Subcutaneous abdominal adipose tissue (tissue), 5 donors: ENCODE data around the gene SOBP.

Source experiments
- H3K27ac ChIP-seq: one replicate; pipeline ENCODE4 v1.7.0; 2013; ENCODE audit warnings: low read depth, mild to moderate bottlenecking, inconsistent platforms, low read length, moderate library complexity
- H3K27me3 ChIP-seq, 5 donors: one replicate each; pipeline ENCODE4 v1.7.0; 2013; ENCODE audit warnings: low read length in 5 of 5, inconsistent platforms in 1 of 5; ENCODE audit not compliant: control insufficient read depth in 5 of 5, insufficient read depth in 4 of 5
- H3K36me3 ChIP-seq, 5 donors: one replicate each; pipeline ENCODE4 v1.7.0; 2013; ENCODE audit warnings: low read length in 5 of 5; ENCODE audit not compliant: control insufficient read depth in 5 of 5, insufficient read depth in 5 of 5
- H3K4me1 ChIP-seq, 5 donors: one replicate each; pipeline ENCODE4 v1.7.0; 2013; ENCODE audit warnings: low read length in 5 of 5, mild to moderate bottlenecking in 3 of 5, moderate library complexity in 1 of 5; ENCODE audit not compliant: control insufficient read depth in 5 of 5, insufficient read depth in 5 of 5
- H3K4me3 ChIP-seq, 5 donors: one replicate each; pipeline ENCODE4 v1.7.0; 2013; ENCODE audit warnings: low read length in 5 of 5, low read depth in 1 of 5
- H3K9ac ChIP-seq, 5 donors: one replicate each; pipeline ENCODE4 v1.7.0; 2013; ENCODE audit warnings: low read length in 5 of 5, mild to moderate bottlenecking in 4 of 5, moderate library complexity in 3 of 5
- H3K9me3 ChIP-seq, 5 donors: one replicate each; pipeline ENCODE4 v1.7.0; 2013; ENCODE audit warnings: low read length in 5 of 5; ENCODE audit not compliant: control insufficient read depth in 5 of 5
- donor health status: healthy.
- donor health status: healthy.
- donor health status: healthy.
- donor health status: healthy.
- donor health status: healthy.

Gene SOBP

GRCh38 chr6:107641500-107641941, 151.6 kb downstream of the SOBP start:
- peak overlapping the region; percentile 35 for H3K27ac ChIP-seq
- H3K9me3 ChIP-seq = no peaks in the 10 kb centered on the region
- H3K9ac ChIP-seq = peak overlapping the region in 1 of 5 donors; percentile 20
- H3K4me1 ChIP-seq = peaks cover 15 to 49% (median 43%) of the 10 kb centered on the region in 5 donors
- peak overlapping the region; percentile 27 to 56 (median 38) for H3K4me3 ChIP-seq
- H3K36me3 ChIP-seq = no peaks in the 10 kb centered on the region
- no peaks in the 10 kb centered on the region for H3K27me3 ChIP-seq

- Histone ChIP-seq H3K9me3 (no peaks in the 10 kb centered on the region), H3K9ac (no peak overlapping the region), H3K4me1 (peaks cover 15 to 57% (median 47%) of the 10 kb centered on the region in 5 donors), H3K27ac (peak overlapping the region; percentile 35), H3K27me3 (no peaks in the 10 kb centered on the region), H3K36me3 (no peaks in the 10 kb centered on the region), H3K4me3 (peak overlapping the region in 3 of 5 donors; percentile 33 to 56 (median 38))
Measured at GRCh38 chr6:107642095-107642860, 152.4 kb downstream of the SOBP start.

- Histone ChIP-seq H3K4me1 (peaks cover 15 to 57% (median 49%) of the 10 kb centered on the region in 5 donors), H3K27me3 (no peaks in the 10 kb centered on the region), H3K9me3 (no peaks in the 10 kb centered on the region), H3K36me3 (no peaks in the 10 kb centered on the region), H3K9ac (no peak overlapping the region), H3K4me3 (no peak overlapping the region), H3K27ac (peak overlapping the region; percentile 35)
Measured at GRCh38 chr6:107642861-107643328, 153.0 kb downstream of the SOBP start.

GRCh38 chr6:107644513-107644912, 154.6 kb downstream of the SOBP start:
- H3K4me1 ChIP-seq = peaks cover 15 to 57% (median 49%) of the 10 kb centered on the region in 5 donors
- H3K9ac ChIP-seq = no peak overlapping the region
- H3K27ac ChIP-seq = peak overlapping the region; percentile 51

GRCh38 chr6:107645740-107646139, 155.8 kb downstream of the SOBP start:
- no peaks in the 10 kb centered on the region for H3K27me3 ChIP-seq
- H3K9ac ChIP-seq = no peak overlapping the region
- peaks cover 15 to 53% (median 46%) of the 10 kb centered on the region in 5 donors for H3K4me1 ChIP-seq
- H3K27ac ChIP-seq = peak overlapping the region; percentile 32
- H3K4me3 ChIP-seq = peak overlapping the region in 1 of 5 donors; percentile 1
- H3K9me3 ChIP-seq = no peaks in the 10 kb centered on the region
- H3K36me3 ChIP-seq = no peaks in the 10 kb centered on the region

More at GRCh38 chr6:107644513-107644912, 154.6 kb downstream of the SOBP start:
- Histone ChIP-seq H3K27me3 (no peaks in the 10 kb centered on the region), H3K4me3 (no peak overlapping the region), H3K9me3 (no peaks in the 10 kb centered on the region), H3K36me3 (no peaks in the 10 kb centered on the region)

GRCh38 chr6:107646176-107646575, 156.3 kb downstream of the SOBP start:
- no peaks in the 10 kb centered on the region for H3K36me3 ChIP-seq
- no peaks in the 10 kb centered on the region for H3K9me3 ChIP-seq

GRCh38 chr6:107646776-107647438, 157.0 kb downstream of the SOBP start:
- Histone ChIP-seq H3K27ac (peak overlapping the region; percentile 32), H3K4me3 (peak overlapping the region in 1 of 5 donors; percentile 6), H3K4me1 (peaks cover 9 to 41% (median 36%) of the 10 kb centered on the region in 5 donors), H3K9ac (no peak overlapping the region), H3K27me3 (no peaks in the 10 kb centered on the region), H3K9me3 (peaks cover 0 to 2% (median 0%) of the 10 kb centered on the region in 5 donors), H3K36me3 (no peaks in the 10 kb centered on the region)

More at GRCh38 chr6:107646176-107646575, 156.3 kb downstream of the SOBP start:
- Histone ChIP-seq H3K27me3 (no peaks in the 10 kb centered on the region), H3K4me3 (peak overlapping the region in 3 of 5 donors; percentile 1 to 10 (median 6)), H3K4me1 (peaks cover 15 to 49% (median 44%) of the 10 kb centered on the region in 5 donors), H3K9ac (no peak overlapping the region), H3K27ac (peak overlapping the region; percentile 32)

- no peaks in the 10 kb centered on the region for H3K36me3 ChIP-seq
- H3K9me3 ChIP-seq = peaks cover 0 to 2% (median 0%) of the 10 kb centered on the region in 5 donors
- H3K27me3 ChIP-seq = no peaks in the 10 kb centered on the region
- no peak overlapping the region for H3K27ac ChIP-seq
- no peak overlapping the region for H3K4me3 ChIP-seq
- no peak overlapping the region for H3K9ac ChIP-seq
- peaks cover 4 to 35% (median 30%) of the 10 kb centered on the region in 5 donors for H3K4me1 ChIP-seq
Measured at GRCh38 chr6:107647439-107647948, 157.6 kb downstream of the SOBP start.

GRCh38 chr6:107648983-107649382, 159.1 kb downstream of the SOBP start:
- H3K36me3 ChIP-seq = no peaks in the 10 kb centered on the region
- H3K9me3 ChIP-seq = peaks cover 0 to 2% (median 0%) of the 10 kb centered on the region in 5 donors
- peaks cover 3 to 37% (median 27%) of the 10 kb centered on the region in 5 donors for H3K4me1 ChIP-seq
- no peak overlapping the region for H3K4me3 ChIP-seq
- no peak overlapping the region for H3K9ac ChIP-seq
- no peaks in the 10 kb centered on the region for H3K27me3 ChIP-seq
- H3K27ac ChIP-seq = no peak overlapping the region
